GM06990 (cell line): Measurements from ENCODE around the gene KCTD18.

Source experiments
- DNase-seq: peaks from one replicate; pipeline ENCODE4 v3.0.0-alpha.2; 2011; ENCODE audit not compliant: insufficient read length; ENCODE audit errors: extremely low read depth
- H3K27me3 ChIP-seq: replicated peaks from 2 replicates; pipeline ENCODE4 v1.6.0; 2011; ENCODE audit warnings: low read length; ENCODE audit not compliant: control insufficient read depth, insufficient read depth
- H3K36me3 ChIP-seq: 2 replicates; pipeline ENCODE4 v1.5.1; 2011; ENCODE audit warnings: low read length; ENCODE audit not compliant: control insufficient read depth, insufficient read depth
- H3K4me3 ChIP-seq: replicated peaks from 2 replicates; pipeline ENCODE4 v1.5.1; 2011; ENCODE audit warnings: low read depth, mild to moderate bottlenecking, control low read depth, low read length
- TF ChIP-seq, protein P1 (sequence below): IDR thresholded peaks from 2 replicates; pipeline ENCODE4 v1.5.1; 2011; ENCODE audit warnings: low read length, control low read depth, mild to moderate bottlenecking, inconsistent platforms; ENCODE audit not compliant: insufficient read depth, poor library complexity, severe bottlenecking

KCTD18 gene

DNA sequence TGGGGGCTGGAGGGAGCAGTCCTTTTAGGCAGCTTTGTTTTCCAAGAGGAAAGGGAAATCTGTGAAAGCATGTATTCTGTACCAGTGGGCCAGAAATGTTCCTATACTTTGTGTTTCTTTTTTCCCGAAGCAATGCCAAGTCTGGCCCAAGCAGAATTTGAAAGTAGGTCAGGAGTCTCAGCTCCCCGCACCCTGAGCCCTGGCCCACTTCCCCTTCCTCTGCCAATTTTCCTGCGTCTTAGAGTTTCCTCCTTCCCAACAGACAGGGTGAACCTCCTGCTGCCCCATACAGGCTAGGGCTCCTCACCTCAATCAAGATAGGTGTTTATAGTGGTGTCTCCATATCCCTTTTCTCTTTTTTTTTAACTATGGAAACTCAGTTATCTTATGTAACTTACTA lies 65.3 kb downstream of the KCTD18 start:
- no peaks in the 10 kb centered on the region for H3K27me3 ChIP-seq
- TF ChIP-seq, protein P1, sequence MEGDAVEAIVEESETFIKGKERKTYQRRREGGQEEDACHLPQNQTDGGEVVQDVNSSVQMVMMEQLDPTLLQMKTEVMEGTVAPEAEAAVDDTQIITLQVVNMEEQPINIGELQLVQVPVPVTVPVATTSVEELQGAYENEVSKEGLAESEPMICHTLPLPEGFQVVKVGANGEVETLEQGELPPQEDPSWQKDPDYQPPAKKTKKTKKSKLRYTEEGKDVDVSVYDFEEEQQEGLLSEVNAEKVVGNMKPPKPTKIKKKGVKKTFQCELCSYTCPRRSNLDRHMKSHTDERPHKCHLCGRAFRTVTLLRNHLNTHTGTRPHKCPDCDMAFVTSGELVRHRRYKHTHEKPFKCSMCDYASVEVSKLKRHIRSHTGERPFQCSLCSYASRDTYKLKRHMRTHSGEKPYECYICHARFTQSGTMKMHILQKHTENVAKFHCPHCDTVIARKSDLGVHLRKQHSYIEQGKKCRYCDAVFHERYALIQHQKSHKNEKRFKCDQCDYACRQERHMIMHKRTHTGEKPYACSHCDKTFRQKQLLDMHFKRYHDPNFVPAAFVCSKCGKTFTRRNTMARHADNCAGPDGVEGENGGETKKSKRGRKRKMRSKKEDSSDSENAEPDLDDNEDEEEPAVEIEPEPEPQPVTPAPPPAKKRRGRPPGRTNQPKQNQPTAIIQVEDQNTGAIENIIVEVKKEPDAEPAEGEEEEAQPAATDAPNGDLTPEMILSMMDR, result no peak
- DNase-seq, result no peak
- H3K36me3 ChIP-seq, result no peaks in the 10 kb centered on the region
- no peak overlapping the region for H3K4me3 ChIP-seq

DNA sequence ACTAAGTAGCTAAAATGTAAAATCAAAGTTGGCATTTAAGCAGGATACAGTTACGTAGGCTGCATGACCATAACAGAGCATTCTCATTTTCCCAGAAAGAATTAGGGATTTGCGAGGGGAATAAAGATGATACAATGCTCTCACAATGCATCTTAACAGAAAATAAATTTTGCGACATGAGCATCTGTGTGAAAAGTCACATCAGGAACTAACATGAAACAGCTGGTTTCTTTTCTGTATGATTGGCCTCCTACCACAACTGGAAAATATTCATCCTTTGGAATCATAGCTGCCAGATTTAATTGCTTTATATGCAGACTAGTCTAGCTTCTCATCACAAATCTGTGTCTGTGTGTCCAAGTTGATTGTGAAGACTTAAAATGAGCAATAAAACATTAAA lies 66.0 kb downstream of the KCTD18 start:
- no peak for DNase-seq
- H3K27me3 ChIP-seq, result no peaks in the 10 kb centered on the region
- TF ChIP-seq, protein P1, result no peak
- no peaks in the 10 kb centered on the region for H3K36me3 ChIP-seq
- H3K4me3 ChIP-seq, result no peak overlapping the region

- TF ChIP-seq, protein P1, result no peak
- H3K27me3 ChIP-seq, result no peaks in the 10 kb centered on the region
- H3K36me3 ChIP-seq, result no peaks in the 10 kb centered on the region
- DNase-seq, result no peak
- H3K4me3 ChIP-seq, result no peak overlapping the region
These were observed 66.5 kb downstream of the KCTD18 start for GRCh38 chr2:200443376-200443775.

DNA sequence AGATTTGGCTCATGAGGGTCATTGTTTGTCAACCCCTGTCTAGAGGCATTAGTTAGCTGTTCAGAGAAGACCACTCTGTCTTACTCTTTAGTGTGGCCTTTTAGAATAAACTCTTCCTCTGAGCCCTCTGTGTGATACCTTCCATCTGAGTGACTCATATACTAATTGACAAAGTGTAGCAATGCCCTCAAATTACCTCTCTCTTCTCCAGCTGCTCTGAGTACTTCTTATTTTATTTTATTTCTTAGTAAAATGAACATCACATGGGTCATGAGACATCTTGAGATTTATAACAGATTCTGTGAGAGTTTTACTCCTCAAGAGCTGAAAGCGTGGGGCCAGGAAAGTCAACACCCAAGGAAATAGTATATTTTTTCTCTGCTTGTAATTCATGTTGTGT lies 67.4 kb downstream of the KCTD18 start:
- H3K36me3 ChIP-seq, result no peaks in the 10 kb centered on the region
- TF ChIP-seq, protein P1, result no peak
- H3K27me3 ChIP-seq, result no peaks in the 10 kb centered on the region
- no peak overlapping the region for H3K4me3 ChIP-seq
- DNase-seq, result no peak

DNA sequence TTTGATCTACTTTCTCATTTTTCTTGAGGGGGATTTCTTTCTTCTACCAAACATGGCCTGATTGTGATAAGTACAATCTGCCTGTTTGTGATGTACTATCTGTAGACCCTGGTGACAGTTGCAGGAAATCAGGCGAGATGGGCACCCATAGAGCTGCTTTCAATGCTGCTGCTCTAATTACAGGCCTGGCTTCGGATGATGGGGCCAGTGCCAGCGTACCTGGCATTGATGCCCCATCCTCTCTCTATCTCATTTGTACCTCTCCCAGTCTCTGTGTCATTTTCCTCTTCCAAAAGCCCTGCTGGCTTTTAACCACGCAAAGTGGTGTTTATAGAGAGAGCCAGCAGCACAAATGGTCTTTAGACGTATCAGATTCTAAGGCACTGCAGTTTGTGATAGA lies 69.9 kb downstream of the KCTD18 start:
- H3K36me3 ChIP-seq, result no peaks in the 10 kb centered on the region
- H3K4me3 ChIP-seq, result no peak overlapping the region
- DNase-seq, result no peak
- no peaks in the 10 kb centered on the region for H3K27me3 ChIP-seq
- TF ChIP-seq, protein P1, result no peak
